Measurements from ENCODE around the gene JUN.

JUN gene

GRCh38 chr1:58783993-58784757, at the start of gene JUN:
Gene JUN, minus strand, starts transcription at chr1:58784047. Its CDS starts 977 bp downstream, at chr1:58783070.
- peak; percentile 99 for DNase-seq

GRCh38 chr1:58833166-58833565, 49.3 kb upstream of the JUN start:
- no peak for DNase-seq

- DNase-seq = no peak
Measured at GRCh38 chr1:58830291-58830690, 46.4 kb upstream of the JUN start.

GRCh38 chr1:58829866-58830265, 46.0 kb upstream of the JUN start:
- DNase-seq = no peak

GRCh38 chr1:58827298-58827697, 43.5 kb upstream of the JUN start:
- DNase-seq = no peak

GRCh38 chr1:58824753-58825389, 41.0 kb upstream of the JUN start:
- no peak for DNase-seq

GRCh38 chr1:58823481-58824010, 39.7 kb upstream of the JUN start:
- no peak for DNase-seq

GRCh38 chr1:58821309-58821708, 37.5 kb upstream of the JUN start:
- no peak for DNase-seq

- DNase-seq = no peak
Measured at GRCh38 chr1:58818976-58819375, 35.1 kb upstream of the JUN start.

- no peak for DNase-seq
Measured at GRCh38 chr1:58818075-58818474, 34.2 kb upstream of the JUN start.

- no peak for DNase-seq
Measured at GRCh38 chr1:58816747-58817221, 32.9 kb upstream of the JUN start.

- peak; percentile 93 for DNase-seq
Measured at GRCh38 chr1:58816072-58816746, 32.4 kb upstream of the JUN start.

GRCh38 chr1:58815686-58816071, 31.8 kb upstream of the JUN start:
- no peak for DNase-seq

GRCh38 chr1:58815069-58815685, 31.3 kb upstream of the JUN start:
- DNase-seq = peak; percentile 84

- no peak for DNase-seq
Measured at GRCh38 chr1:58814251-58815068, 30.6 kb upstream of the JUN start.

GRCh38 chr1:58813801-58814200, 30.0 kb upstream of the JUN start:
- DNase-seq = no peak

- no peak for DNase-seq
Measured at GRCh38 chr1:58813361-58813760, 29.5 kb upstream of the JUN start.

GRCh38 chr1:58812926-58813325, 29.1 kb upstream of the JUN start:
- peak; percentile 71 for DNase-seq

- no peak for DNase-seq
Measured at GRCh38 chr1:58812468-58812867, 28.6 kb upstream of the JUN start.

GRCh38 chr1:58811303-58811702, 27.5 kb upstream of the JUN start:
- no peak for DNase-seq

- no peak for DNase-seq
Measured at GRCh38 chr1:58809325-58810010, 25.6 kb upstream of the JUN start.

- no peak for DNase-seq
Measured at GRCh38 chr1:58808077-58808476, 24.2 kb upstream of the JUN start.
